ENCODE measurements around the gene ODF2.
A peak's percentile ranks its signal among the peaks of the same experiment; 100 is the strongest.
"Not testable (repeated sequence)": the region's sequence is repeated elsewhere in the genome, so short reads cannot be mapped to it uniquely, and the experiment has no call there.

ODF2 gene

GRCh38 chr9:128411364-128412119, 44.3 kb upstream of the ODF2 start:
- no peak for TF ChIP-seq CTCF (IDR thresholded peaks at IDR 0.05; ENCODE audit: insufficient read depth, low read length, poor library complexity, severe bottlenecking)
- no peaks in the 10 kb centered on the region; the same call in 1 of the 2 replicates for H3K27me3 ChIP-seq (replicated peaks; ENCODE audit: control insufficient read depth, insufficient read depth, low read length)
- no peak overlapping the region for H3K4me3 ChIP-seq (replicated peaks; ENCODE audit: low read depth, low read length)
- H3K36me3 ChIP-seq (ENCODE audit: control insufficient read depth, insufficient read depth, low read length): no peaks in the 10 kb centered on the region
- no peak for DNase-seq (ENCODE audit: extremely low read depth, insufficient read length)

- H3K4me3 ChIP-seq (replicated peaks; ENCODE audit: low read depth, low read length): no peak overlapping the region
- TF ChIP-seq CTCF (IDR thresholded peaks at IDR 0.05; ENCODE audit: insufficient read depth, low read length, poor library complexity, severe bottlenecking): peak; percentile 54
- no peak for DNase-seq (ENCODE audit: extremely low read depth, insufficient read length)
- no peaks in the 10 kb centered on the region for H3K36me3 ChIP-seq (ENCODE audit: control insufficient read depth, insufficient read depth, low read length)
- no peaks in the 10 kb centered on the region; the same call in 1 of the 2 replicates for H3K27me3 ChIP-seq (replicated peaks; ENCODE audit: control insufficient read depth, insufficient read depth, low read length)
Measured at GRCh38 chr9:128412120-128412790, 43.6 kb upstream of the ODF2 start.

GRCh38 chr9:128413728-128414127, 42.1 kb upstream of the ODF2 start:
- H3K27me3 ChIP-seq (replicated peaks; ENCODE audit: control insufficient read depth, insufficient read depth, low read length); H3K4me3 ChIP-seq (replicated peaks; ENCODE audit: low read depth, low read length); DNase-seq (ENCODE audit: extremely low read depth, insufficient read length): not testable (repeated sequence)

GRCh38 chr9:128414461-128414860, 41.3 kb upstream of the ODF2 start:
- TF ChIP-seq CTCF (IDR thresholded peaks at IDR 0.05; ENCODE audit: insufficient read depth, low read length, poor library complexity, severe bottlenecking): no peak
- no peak overlapping the region for H3K4me3 ChIP-seq (replicated peaks; ENCODE audit: low read depth, low read length)
- no peak for DNase-seq (ENCODE audit: extremely low read depth, insufficient read length)

More at GRCh38 chr9:128413728-128414127, 42.1 kb upstream of the ODF2 start:
- not testable (repeated sequence) for H3K36me3 ChIP-seq (ENCODE audit: control insufficient read depth, insufficient read depth, low read length)

GRCh38 chr9:128415281-128415680, 40.5 kb upstream of the ODF2 start:
- H3K4me3 ChIP-seq (replicated peaks; ENCODE audit: low read depth, low read length): no peak overlapping the region

More at GRCh38 chr9:128414461-128414860, 41.3 kb upstream of the ODF2 start:
- no peaks in the 10 kb centered on the region for H3K36me3 ChIP-seq (ENCODE audit: control insufficient read depth, insufficient read depth, low read length)
- no peaks in the 10 kb centered on the region; the same call in 1 of the 2 replicates for H3K27me3 ChIP-seq (replicated peaks; ENCODE audit: control insufficient read depth, insufficient read depth, low read length)

More at GRCh38 chr9:128415281-128415680, 40.5 kb upstream of the ODF2 start:
- no peak for DNase-seq (ENCODE audit: extremely low read depth, insufficient read length)
- TF ChIP-seq CTCF (IDR thresholded peaks at IDR 0.05; ENCODE audit: insufficient read depth, low read length, poor library complexity, severe bottlenecking): no peak
- H3K36me3 ChIP-seq (ENCODE audit: control insufficient read depth, insufficient read depth, low read length): no peaks in the 10 kb centered on the region
- H3K27me3 ChIP-seq (replicated peaks; ENCODE audit: control insufficient read depth, insufficient read depth, low read length): no peaks in the 10 kb centered on the region; the same call in 1 of the 2 replicates
